HepG2 (cell line): Measurements from ENCODE around the gene ADAM15. TPM values are rescaled to one million over a fixed set of nuclear protein-coding genes. Genes with fewer than 3 reads are reported as not detected.

Experiments
- ATAC-seq: fragments of 200-7000 bp; cut with Tn5 transposase; 3 replicates; pipeline ENCODE4 v1.9.1; 2020; ENCODE audit warnings: mild to moderate bottlenecking, moderate library complexity
- BruUV-seq: library from RNA; stranded (reverse); fragments of 400-500 nt; replicated peaks from 2 replicates; lab custom pipeline; 2021; lab: Mats Ljungman, UMichigan
- CTCF ChIA-PET: fragments of 300-600 bp; formaldehyde crosslinking; extraction: SDS; loops from one replicate; lab custom pipeline; 2021; ENCODE audit warnings: low total read pairs, inconsistent platforms, low intra/inter-chr PET ratio; lab: Yijun Ruan, JAX
- POLR2A ChIA-PET: fragments of 350-600 bp; sonication (Branson Sonifier 250); formaldehyde crosslinking; loops from one replicate; lab custom pipeline; 2020; ENCODE audit warnings: antibody characterized with exemption, inconsistent platforms; lab: Yijun Ruan, JAX
- DNase-seq: peaks from one replicate; pipeline ENCODE4 v3.0.0-alpha.2; 2015; ENCODE audit warnings: low spot score
- FAIRE-seq: peaks from 3 replicates; lab custom pipeline; 2011; peaks lifted over from hg19 to GRCh38; lab: Jason Lieb, UNC
- H2AFZ ChIP-seq: one replicate; pipeline ENCODE4 v1.6.1; 2011; ENCODE audit warnings: low read length, inconsistent platforms
- H3K27ac ChIP-seq: fragments of 300-600 bp; 3 replicates; pipeline ENCODE4 v1.8.0; 2011; ENCODE audit warnings: mixed run types, mild to moderate bottlenecking, mixed read lengths, low read length, inconsistent platforms; ENCODE audit not compliant: insufficient read depth; ENCODE audit errors: extremely low read length
- H3K27me3 ChIP-seq, 2 experiments: fragments of 200-600 bp in 1 of 2; 2 replicates in 1 of 2; 3 replicates in 1 of 2; pipeline versions ENCODE4 v1.6.0 to v1.8.0; 2011; ENCODE audit warnings: low read length in 2 of 2, mild to moderate bottlenecking in 2 of 2, moderate library complexity in 2 of 2, inconsistent platforms in 1 of 2; ENCODE audit not compliant: insufficient read depth in 2 of 2, control insufficient read depth in 1 of 2
- H3K36me3 ChIP-seq, 2 experiments: fragments of 200-600 bp in 1 of 2; replicated peaks in 1 of 2; 2 replicates in 1 of 2; 3 replicates in 1 of 2; pipeline versions ENCODE4 v1.5.1 to v1.8.0; 2011; ENCODE audit warnings: low read length in 2 of 2, inconsistent platforms in 1 of 2; ENCODE audit not compliant: insufficient read depth in 2 of 2, control insufficient read depth in 1 of 2
- H3K4me1 ChIP-seq: 2 replicates; pipeline ENCODE4 v1.5.1; 2012; ENCODE audit warnings: low read length, inconsistent platforms; ENCODE audit not compliant: insufficient read depth
- H3K4me2 ChIP-seq: 2 replicates; pipeline ENCODE4 v1.6.0; 2011; ENCODE audit warnings: low read depth, low read length, inconsistent platforms
- H3K4me3 ChIP-seq, 3 experiments: fragments of 200-600 bp in 1 of 3; sonication (generic), shearing (Covaris generic) in 1 of 3; replicated peaks in 1 of 3; 2 replicates each; pipeline ENCODE4 v1.5.1; 2011 to 2016; ENCODE audit warnings: low read length in 3 of 3, inconsistent platforms in 2 of 3, low read depth in 2 of 3, mild to moderate bottlenecking in 2 of 3, control low read depth in 1 of 3, mixed read lengths in 1 of 3; ENCODE audit not compliant: insufficient read depth in 1 of 3
- H3K79me2 ChIP-seq: one replicate; pipeline ENCODE4 v1.6.1; 2011; ENCODE audit warnings: low read length, inconsistent platforms; ENCODE audit not compliant: insufficient read depth
- H3K9ac ChIP-seq: 2 replicates; pipeline ENCODE4 v1.6.0; 2011; ENCODE audit warnings: mild to moderate bottlenecking, low read depth, low read length, inconsistent platforms; ENCODE audit not compliant: insufficient read depth
- H3K9me3 ChIP-seq: 2 replicates; pipeline ENCODE4 v1.5.1; 2012; ENCODE audit warnings: mild to moderate bottlenecking, low read length
- H4K20me1 ChIP-seq: 2 replicates; pipeline ENCODE4 v1.6.0; 2011; ENCODE audit warnings: inconsistent platforms, mild to moderate bottlenecking, low read length, moderate library complexity; ENCODE audit not compliant: insufficient read depth
- BRCA1 ChIP-seq: sonication (generic); formaldehyde crosslinking; IDR thresholded peaks from 2 replicates; pipeline ENCODE4 v1.4.0; 2020; ENCODE audit warnings: missing genetic modification reagents
- ELF1 ChIP-seq: sonication (generic); formaldehyde crosslinking; IDR thresholded peaks from 2 replicates; pipeline ENCODE4 v1.4.0; 2020; ENCODE audit warnings: missing genetic modification reagents
- ELK4 ChIP-seq: sonication (generic); formaldehyde crosslinking; IDR thresholded peaks from 2 replicates; pipeline ENCODE4 v1.9.0; 2021; ENCODE audit warnings: missing genetic modification reagents, borderline replicate concordance
- KLF12 ChIP-seq: sonication (generic); formaldehyde crosslinking; IDR thresholded peaks from 2 replicates; pipeline ENCODE4 v1.4.0; 2020; ENCODE audit warnings: missing genetic modification reagents, borderline replicate concordance
- POLR2AphosphoS2 ChIP-seq: IDR thresholded peaks from 2 replicates; pipeline ENCODE4 v1.6.1; 2011; ENCODE audit warnings: low read depth, low read length, improper control_type of control experiment
- SUZ12 ChIP-seq: fragments of 150-350 bp; IDR thresholded peaks from 2 replicates; pipeline ENCODE4 v1.6.1; 2014; ENCODE audit warnings: low read depth, low read length
- ZIK1 ChIP-seq: sonication (generic); formaldehyde crosslinking; IDR thresholded peaks from 2 replicates; pipeline ENCODE4 v1.5.0; 2020; ENCODE audit warnings: mild to moderate bottlenecking, low read depth, missing genetic modification reagents, borderline replicate concordance
- ZNF263 ChIP-seq: sonication (generic); formaldehyde crosslinking; IDR thresholded peaks from 2 replicates; pipeline ENCODE4 v1.4.0; 2020; ENCODE audit warnings: missing genetic modification reagents
- ZNF329 ChIP-seq: sonication (generic); formaldehyde crosslinking; IDR thresholded peaks from 2 replicates; pipeline ENCODE4 v1.9.0; 2021; ENCODE audit warnings: low read depth, mild to moderate bottlenecking, missing genetic modification reagents
- ZNF558 ChIP-seq: sonication (generic); formaldehyde crosslinking; IDR thresholded peaks from 2 replicates; pipeline ENCODE4 v1.9.0; 2022; ENCODE audit warnings: mild to moderate bottlenecking, missing genetic modification reagents, borderline replicate concordance
- ZNF891 ChIP-seq: sonication (generic); formaldehyde crosslinking; IDR thresholded peaks from 2 replicates; pipeline ENCODE4 v1.5.0; 2020; ENCODE audit warnings: mild to moderate bottlenecking, missing genetic modification reagents
- WGBS: methylation state at CpG from one replicate; pipeline ENCODE4 v1.1.6; 2017; ENCODE audit warnings: low lambda C conversion rate; 5-methylcytosine and 5-hydroxymethylcytosine counted together
- in situ Hi-C: cut with HindIII; loops from 2 replicates; pipeline ENCODE4 v1.10.0; 2017; ENCODE audit warnings: low pct_unique_long_range_greater_than_20kb; ENCODE audit not compliant: extremely low pct_ligation_motif_present
- intact Hi-C: fragments of 100-400 bp; cut with micrococcal nuclease; formaldehyde crosslinking; loops from one replicate; pipeline ENCODE4 v1.10.0; 2022; ENCODE audit not compliant: unreplicated experiment
- polyA plus RNA-seq, 8 experiments: library from polyadenylated mRNA; depleted of rRNA in 3 of 8; stranded (reverse) in 7 of 8; unstranded in 1 of 8; fragments of >200 nt; fragmentation: Illumina TruSeq in 4 of 8; extraction: Trizol in 4 of 8; gene quantifications; 2 replicates each; pipeline versions ENCODE4 v1.2.1 to v1.2.3, GENCODE V29; 2011 to 2016; ENCODE audit warnings: low read depth in 4 of 8, missing spikeins in 1 of 8, mixed read lengths in 1 of 8; ENCODE audit not compliant: insufficient read depth in 1 of 8
- total RNA-seq, 5 experiments: library from RNA; depleted of rRNA; stranded (reverse); fragments of >200 nt; fragmentation: Illumina TruSeq; extraction: Trizol; gene quantifications; 2 replicates each; pipeline ENCODE4 v1.2.3, GENCODE V29; 2016; ENCODE audit warnings: low read depth in 1 of 5
- TF ChIP-seq, protein P1 (sequence below): IDR thresholded peaks from 2 replicates; pipeline ENCODE4 v1.6.1; 2016
- TF ChIP-seq, protein P2 (sequence below): sonication (generic); formaldehyde crosslinking; IDR thresholded peaks from 2 replicates; pipeline ENCODE4 v1.4.0; 2020; ENCODE audit warnings: mild to moderate bottlenecking, missing genetic modification reagents

Gene ADAM15
- total and polyA plus RNA-seq, 2 of the 13 experiments (the other 11 are each of a cell fraction or from before 2014, with no cell fraction given): 17.9 to 25.6 TPM

DNA sequence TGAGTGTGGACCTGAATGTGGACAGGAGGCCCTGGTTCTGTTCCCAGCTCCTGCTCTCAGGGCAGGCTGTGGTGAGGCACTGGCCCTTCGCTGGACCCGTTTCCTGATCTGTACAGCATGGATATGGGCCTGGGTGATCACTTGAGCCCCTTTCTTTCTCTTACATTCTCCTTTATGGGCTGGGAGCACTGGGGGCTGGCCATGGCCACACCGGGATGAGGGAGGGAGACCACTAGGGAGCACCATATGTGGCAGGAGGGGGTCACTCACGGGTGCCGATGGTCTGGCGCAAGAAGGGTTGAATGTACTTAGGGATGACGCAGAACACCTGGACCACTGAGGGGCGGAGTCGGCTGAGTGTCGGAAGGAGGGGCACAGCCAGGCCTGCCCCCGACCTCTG is 20.2 kb upstream of the ADAM15 start:
- DNase-seq: no peak
- Histone ChIP-seq H3K36me3 (no peaks in the 10 kb centered on the region), H3K9me3 (no peaks in the 10 kb centered on the region), H3K9ac (no peak overlapping the region), H3K79me2 (no peaks in the 10 kb centered on the region), H3K4me2 (no peak overlapping the region), H4K20me1 (no peaks in the 10 kb centered on the region), H3K4me3 (no peak overlapping the region), H3K27ac (no peak overlapping the region), H3K27me3 (peaks cover 7 to 51% of the 10 kb centered on the region in 2 experiments), H2AFZ (no peak overlapping the region), H3K4me1 (peaks cover 36% of the 10 kb centered on the region)
- CTCF ChIA-PET: no interaction called here
- TF ChIP-seq ZNF263 (CRISPR knock-in tag) (peak; percentile 86), ZNF891 (no peak)
- no peak for FAIRE-seq
- intact Hi-C loops: no loop called here
- peak; percentile 6; the same call in 2 of the 3 replicates for ATAC-seq
- in situ Hi-C loops: no loop called here
- BruUV-seq: no TSS peak
- 49% methylated on average over 9 of the region's 11 CpGs for WGBS
- POLR2A ChIA-PET: no interaction called here

- WGBS: 53% methylated on average over 8 of the region's 12 CpGs
- H3K4me1 ChIP-seq: peaks cover 28% of the 10 kb centered on the region
- peaks cover 7 to 61% of the 10 kb centered on the region in 2 experiments for H3K27me3 ChIP-seq
- intact Hi-C loops (no loop called here), in situ Hi-C loops (no loop called here)
- H3K9ac ChIP-seq: no peak overlapping the region
- H3K4me2 ChIP-seq: no peak overlapping the region
- no peak overlapping the region for H3K4me3 ChIP-seq
- ATAC-seq: no peak
- POLR2A ChIA-PET: no interaction called here
- no peaks in the 10 kb centered on the region for H3K79me2 ChIP-seq
- no peak overlapping the region for H2AFZ ChIP-seq
- CTCF ChIA-PET: no interaction called here
- BruUV-seq: no TSS peak
- DNase-seq: no peak
- no peaks in the 10 kb centered on the region for H3K9me3 ChIP-seq
- H4K20me1 ChIP-seq: no peaks in the 10 kb centered on the region
- no peaks in the 10 kb centered on the region for H3K36me3 ChIP-seq
- TF ChIP-seq KLF12 (no peak), SUZ12 (no peak), POLR2AphosphoS2 (no peak), ZNF329 (no peak), BRCA1 (CRISPR knock-in tag) (no peak), ZNF558 (CRISPR knock-in tag) (no peak), ELK4 (CRISPR knock-in tag) (no peak), ELF1 (CRISPR knock-in tag) (no peak), ZIK1 (CRISPR knock-in tag) (no peak)
- TF ChIP-seq, protein P1, sequence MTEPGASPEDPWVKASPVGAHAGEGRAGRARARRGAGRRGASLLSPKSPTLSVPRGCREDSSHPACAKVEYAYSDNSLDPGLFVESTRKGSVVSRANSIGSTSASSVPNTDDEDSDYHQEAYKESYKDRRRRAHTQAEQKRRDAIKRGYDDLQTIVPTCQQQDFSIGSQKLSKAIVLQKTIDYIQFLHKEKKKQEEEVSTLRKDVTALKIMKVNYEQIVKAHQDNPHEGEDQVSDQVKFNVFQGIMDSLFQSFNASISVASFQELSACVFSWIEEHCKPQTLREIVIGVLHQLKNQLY: no peak
- TF ChIP-seq, protein P2, sequence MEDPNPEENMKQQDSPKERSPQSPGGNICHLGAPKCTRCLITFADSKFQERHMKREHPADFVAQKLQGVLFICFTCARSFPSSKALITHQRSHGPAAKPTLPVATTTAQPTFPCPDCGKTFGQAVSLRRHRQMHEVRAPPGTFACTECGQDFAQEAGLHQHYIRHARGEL (CRISPR knock-in tag): no peak
- FAIRE-seq: no peak
- H3K27ac ChIP-seq: no peak overlapping the region
Measured at GRCh38 chr1:155032886-155033285, 18.2 kb upstream of the ADAM15 start.
